Uterine smooth muscle cell (primary cell): Measurements from ENCODE around the gene CAMK1D. TPM values are rescaled to one million over a fixed set of nuclear protein-coding genes. Genes with fewer than 3 reads are reported as not detected.

Experiments
- total RNA-seq: library from RNA; depleted of rRNA; stranded (reverse); fragments of >200 nt; gene quantifications from 2 replicates; pipeline ENCODE4 v1.2.3, GENCODE V29; 2014

The CAMK1D gene
- total RNA-seq, result 5.6 and 8.0 TPM in 2 replicates

GRCh38 chr10:12348870-12349628 lies at the start of gene CAMK1D:
CAMK1D (plus strand) TSS chr10:12349547.

Other genes starting within 250 kb of the CAMK1D start
- 11.5 and 17.9 TPM in 2 replicates for gene SEC61A2, start 219.9 kb upstream of the CAMK1D start, total RNA-seq
- 76.7 and 80.0 TPM in 2 replicates for gene NUDT5, start 153.7 kb upstream of the CAMK1D start, total RNA-seq
- 99.3 and 175 TPM in 2 replicates for gene CDC123, start 153.4 kb upstream of the CAMK1D start, total RNA-seq